Brain microvascular endothelial cell (primary cell): ENCODE results near the gene DMRTB1.
A peak's percentile ranks its signal among the peaks of the same experiment; 100 is the strongest.

Source experiments
- DNase-seq: peaks from one replicate; pipeline ENCODE4 v3.0.0-alpha.2; 2020
- H3K27ac ChIP-seq: fragments of 250-450 bp; sonication (Bioruptor Pico); 2 replicates; pipeline ENCODE4 v1.5.1; 2020; ENCODE audit warnings: mild to moderate bottlenecking, moderate library complexity
- H3K27me3 ChIP-seq: fragments of 250-450 bp; sonication (Bioruptor Pico); replicated peaks from 2 replicates; pipeline ENCODE4 v1.5.1; 2020; ENCODE audit warnings: mild to moderate bottlenecking
- H3K36me3 ChIP-seq: fragments of 250-450 bp; sonication (Bioruptor Pico); replicated peaks from 2 replicates; pipeline ENCODE4 v1.5.1; 2020; ENCODE audit warnings: mild to moderate bottlenecking
- H3K4me3 ChIP-seq: 2 replicates; pipeline ENCODE4 v1.5.1; 2011; ENCODE audit warnings: low read depth, mild to moderate bottlenecking, control low read depth, low read length, moderate library complexity
- CTCF ChIP-seq: IDR thresholded peaks from 2 replicates; pipeline ENCODE4 v1.5.1; 2011; ENCODE audit warnings: low read depth, mild to moderate bottlenecking, moderate library complexity, low read length, control low read depth, inconsistent platforms; ENCODE audit errors: missing control alignments
- in situ Hi-C: cut with HindIII; loops from 2 replicates; pipeline ENCODE4 v1.10.0; 2017; ENCODE audit warnings: low sequenced_read_pairs, low pct_ligation_motif_present

Gene DMRTB1

GRCh38 chr1:53512807-53513755 is 53.9 kb downstream of the DMRTB1 start:
- Histone ChIP-seq H3K27me3 (no peaks in the 10 kb centered on the region), H3K36me3 (peaks cover 10% of the 10 kb centered on the region), H3K27ac (peak overlapping the region; percentile 30), H3K4me3 (no peak overlapping the region)
- TF ChIP-seq CTCF = no peak
- DNase-seq = no peak
- in situ Hi-C loops = no loop called here

GRCh38 chr1:53513846-53514245 is 54.6 kb downstream of the DMRTB1 start:
- no peaks in the 10 kb centered on the region for H3K27me3 ChIP-seq
- H3K27ac ChIP-seq = no peak overlapping the region
- no peak for DNase-seq
- H3K36me3 ChIP-seq = peaks cover 15% of the 10 kb centered on the region
- TF ChIP-seq CTCF = no peak
- in situ Hi-C loops = no loop called here
- no peak overlapping the region for H3K4me3 ChIP-seq

- no peak for DNase-seq
- in situ Hi-C loops = no loop called here
- no peak overlapping the region for H3K4me3 ChIP-seq
- TF ChIP-seq CTCF = no peak
- H3K27me3 ChIP-seq = no peaks in the 10 kb centered on the region
- H3K36me3 ChIP-seq = peaks cover 15% of the 10 kb centered on the region
- no peak overlapping the region for H3K27ac ChIP-seq
Measured at GRCh38 chr1:53514436-53514835, 55.2 kb downstream of the DMRTB1 start.

- no peak overlapping the region for H3K27ac ChIP-seq
- peaks cover 27% of the 10 kb centered on the region for H3K36me3 ChIP-seq
- DNase-seq = no peak
- TF ChIP-seq CTCF = no peak
- no peak overlapping the region for H3K4me3 ChIP-seq
- in situ Hi-C loops = no loop called here
- no peaks in the 10 kb centered on the region for H3K27me3 ChIP-seq
Measured at GRCh38 chr1:53516181-53516580, 57.0 kb downstream of the DMRTB1 start.
